ENCODE measurements around the gene FUBP1.

- no peak for TF ChIP-seq CTCF (IDR thresholded peaks at IDR 0.05)
- TF ChIP-seq POLR2A (IDR thresholded peaks at IDR 0.05), result no peak
These were observed 72.2 kb downstream of the FUBP1 start for GRCh38 chr1:77906624-77907023.

Measured in right lobe of liver (tissue), 4 donors.